ENCODE data around the gene ZNF423.
A peak's percentile ranks its signal among the peaks of the same experiment; 100 is the strongest.

The ZNF423 gene

GRCh38 chr16:49452108-49452507, 403.8 kb downstream of the ZNF423 start:
- DNase-seq, result no peak

GRCh38 chr16:49446805-49447204, 409.1 kb downstream of the ZNF423 start:
- DNase-seq, result no peak

- no peak for DNase-seq
Observed at GRCh38 chr16:49443576-49443975, 412.3 kb downstream of the ZNF423 start.

- DNase-seq, result no peak
Observed at GRCh38 chr16:49442805-49443204, 413.1 kb downstream of the ZNF423 start.

DNA sequence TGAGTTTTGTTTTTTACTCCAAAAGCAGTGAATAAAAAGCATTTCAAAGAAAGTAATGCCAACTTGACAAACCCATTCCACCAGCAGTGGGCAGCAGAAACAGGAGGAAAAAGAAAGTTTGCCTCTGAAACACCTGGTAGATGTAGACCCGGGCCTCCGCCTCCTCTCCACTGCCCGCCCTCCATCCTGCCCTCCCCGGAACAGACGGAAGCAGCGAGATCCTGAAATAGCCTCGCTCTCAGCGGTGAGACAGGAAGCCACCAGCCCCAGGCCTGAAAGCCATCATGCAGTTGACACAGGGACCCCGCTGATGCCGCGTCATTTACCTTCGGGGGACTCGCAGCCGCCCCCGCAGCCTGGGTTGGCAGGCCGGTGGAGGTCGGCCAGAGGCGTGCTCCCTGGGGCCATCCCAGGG, 414.5 kb downstream of the ZNF423 start:
- peak; percentile 44 for DNase-seq

- DNase-seq, result no peak
Observed at GRCh38 chr16:49440156-49441065, 415.5 kb downstream of the ZNF423 start.

- DNase-seq, result no peak
Observed at GRCh38 chr16:49439676-49440075, 416.2 kb downstream of the ZNF423 start.

GRCh38 chr16:49439050-49439449, 416.9 kb downstream of the ZNF423 start:
- no peak for DNase-seq

Data from effector CD4-positive, alpha-beta T cell (primary cell).